Measurements from ENCODE around the gene GCK.

- TF ChIP-seq ZFP30 (CRISPR knock-in tag; IDR thresholded peaks at IDR 0.05) (no peak), TSHZ2 (CRISPR knock-in tag; IDR thresholded peaks at IDR 0.05) (no peak), PATZ1 (CRISPR knock-in tag; IDR thresholded peaks at IDR 0.05; ENCODE audit: borderline replicate concordance) (no peak), TCF4 (CRISPR knock-in tag; IDR thresholded peaks at IDR 0.05; ENCODE audit: borderline replicate concordance) (no peak)
These were observed 5.9 kb downstream of the GCK start for GRCh38 chr7:44183386-44183785.
